ENCODE measurements around the gene GALNTL6. TPM values are rescaled to one million over a fixed set of nuclear protein-coding genes. Genes with fewer than 3 reads are reported as not detected.

The GALNTL6 gene
- total and polyA plus RNA-seq, 2 donors (not counting 3 experiments of a cell fraction or from before 2014, with no cell fraction given) = not detected

DNA sequence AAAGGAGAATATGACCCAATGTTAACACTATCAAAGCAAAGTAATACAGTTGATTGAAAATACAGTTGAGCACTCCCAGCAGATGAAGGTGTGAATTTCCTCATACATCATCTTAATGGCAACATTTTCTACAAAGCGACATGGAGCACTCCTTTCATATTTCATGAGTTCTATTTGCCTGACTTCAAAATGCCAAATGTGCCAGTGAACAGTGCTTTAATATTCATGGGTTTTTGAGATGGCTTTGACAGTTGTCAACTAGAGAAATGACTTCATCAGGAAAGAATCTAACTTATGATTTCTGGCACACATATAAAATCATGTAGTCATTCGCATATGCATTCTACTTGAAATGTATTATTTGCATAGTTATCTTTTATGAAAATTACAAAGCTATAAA is 222.4 kb downstream of the GALNTL6 start:
- intact Hi-C loops (cut with micrococcal nuclease) (no loop called here), dilution Hi-C loops (cut with MboI; ENCODE audit: extremely low pct_ligation_motif_present, low sequenced_read_pairs) (no loop called here)
- no peaks in the 10 kb centered on the region for H3K4me1 ChIP-seq (ENCODE audit: control insufficient read depth, extremely low read depth, insufficient read depth, low read length)
- no peaks in the 10 kb centered on the region for H3K79me2 ChIP-seq (ENCODE audit: control insufficient read depth, insufficient read depth, low read length)
- FAIRE-seq (no peak), DNase-seq (ENCODE audit: low read depth, low spot score) (peak; percentile 1)
- no peak overlapping the region for H3K4me3 ChIP-seq (replicated peaks in 1 of 3; ENCODE audit: insufficient read depth in 1 of 3, low read depth in 1 of 3, low read length in 3 of 3)
- no peak for TF ChIP-seq POLR2A (IDR thresholded peaks at IDR 0.05; ENCODE audit: low read depth, low read length)
- TF ChIP-seq JUN (IDR thresholded peaks at IDR 0.05; ENCODE audit: borderline replicate concordance, insufficient read depth, insufficient read length, low read depth) = no peak
- no peak for TF ChIP-seq MYC (IDR thresholded peaks at IDR 0.05; ENCODE audit: low read depth, low read length)
- TF ChIP-seq, protein P1, sequence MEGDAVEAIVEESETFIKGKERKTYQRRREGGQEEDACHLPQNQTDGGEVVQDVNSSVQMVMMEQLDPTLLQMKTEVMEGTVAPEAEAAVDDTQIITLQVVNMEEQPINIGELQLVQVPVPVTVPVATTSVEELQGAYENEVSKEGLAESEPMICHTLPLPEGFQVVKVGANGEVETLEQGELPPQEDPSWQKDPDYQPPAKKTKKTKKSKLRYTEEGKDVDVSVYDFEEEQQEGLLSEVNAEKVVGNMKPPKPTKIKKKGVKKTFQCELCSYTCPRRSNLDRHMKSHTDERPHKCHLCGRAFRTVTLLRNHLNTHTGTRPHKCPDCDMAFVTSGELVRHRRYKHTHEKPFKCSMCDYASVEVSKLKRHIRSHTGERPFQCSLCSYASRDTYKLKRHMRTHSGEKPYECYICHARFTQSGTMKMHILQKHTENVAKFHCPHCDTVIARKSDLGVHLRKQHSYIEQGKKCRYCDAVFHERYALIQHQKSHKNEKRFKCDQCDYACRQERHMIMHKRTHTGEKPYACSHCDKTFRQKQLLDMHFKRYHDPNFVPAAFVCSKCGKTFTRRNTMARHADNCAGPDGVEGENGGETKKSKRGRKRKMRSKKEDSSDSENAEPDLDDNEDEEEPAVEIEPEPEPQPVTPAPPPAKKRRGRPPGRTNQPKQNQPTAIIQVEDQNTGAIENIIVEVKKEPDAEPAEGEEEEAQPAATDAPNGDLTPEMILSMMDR (IDR thresholded peaks at IDR 0.05; ENCODE audit: extremely low read depth in 1 of 2, insufficient read depth in 1 of 2, low read depth in 1 of 2, low read length in 2 of 2) = no peak
- TF ChIP-seq, protein P2, sequence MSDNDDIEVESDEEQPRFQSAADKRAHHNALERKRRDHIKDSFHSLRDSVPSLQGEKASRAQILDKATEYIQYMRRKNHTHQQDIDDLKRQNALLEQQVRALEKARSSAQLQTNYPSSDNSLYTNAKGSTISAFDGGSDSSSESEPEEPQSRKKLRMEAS (IDR thresholded peaks at IDR 0.05; ENCODE audit: insufficient read depth, insufficient read length) = no peak
- TF ChIP-seq GATA2 (IDR thresholded peaks at IDR 0.05; ENCODE audit: insufficient read depth, insufficient read length, low read depth, low read length) = no peak
- TF ChIP-seq POLR2AphosphoS5 (IDR thresholded peaks at IDR 0.05; ENCODE audit: insufficient read depth, low read depth, low read length) = no peak
- TF ChIP-seq EZH2 (IDR thresholded peaks at IDR 0.05; ENCODE audit: borderline replicate concordance, low read depth, low read length, severe bottlenecking) = no peak
- no peak overlapping the region for H3K4me2 ChIP-seq (ENCODE audit: insufficient read depth, low read length)
- H3K27ac ChIP-seq (ENCODE audit: insufficient read depth, low read depth, low read length) = no peak overlapping the region
- ChIA-PET POLR2A (no interaction called here), CTCF (no interaction called here)
- no peaks in the 10 kb centered on the region for H4K20me1 ChIP-seq (replicated peaks; ENCODE audit: control insufficient read depth, extremely low read depth, insufficient read depth, low read length)
- no peak overlapping the region for H2AFZ ChIP-seq (ENCODE audit: low read depth, low read length)
- no peaks in the 10 kb centered on the region for H3K9me3 ChIP-seq (replicated peaks; ENCODE audit: control insufficient read depth, insufficient read depth, low read length)
- BruUV-seq (replicated peaks) = no TSS peak
- no peaks in the 10 kb centered on the region for H3K36me3 ChIP-seq (ENCODE audit: control insufficient read depth in 2 of 2, extremely low read depth in 1 of 2, insufficient read depth in 2 of 2, low read length in 2 of 2)
- no peaks in the 10 kb centered on the region for H3K27me3 ChIP-seq (ENCODE audit: control insufficient read depth in 2 of 2, insufficient read depth in 2 of 2, low read length in 2 of 2)
- H3K9ac ChIP-seq (replicated peaks; ENCODE audit: extremely low read depth, insufficient read depth, low read length) = no peak overlapping the region
- no peaks in the 10 kb centered on the region for H3K9me1 ChIP-seq (replicated peaks; ENCODE audit: control insufficient read depth, extremely low read depth, insufficient read depth, low read length)

Data from endothelial cell of umbilical vein (primary cell).